HCT116 (cell line): ENCODE measurements around the gene EDNRA.

Experiments used
- ATF3 ChIP-seq: IDR thresholded peaks from 2 replicates; pipeline ENCODE4 v1.6.1; 2012
- ELF1 ChIP-seq: IDR thresholded peaks from 2 replicates; pipeline ENCODE4 v1.6.1; 2012; ENCODE audit warnings: low read depth, borderline replicate concordance
- TF ChIP-seq, protein P1 (sequence below), 3 experiments: fragments of 200-600 bp in 1 of 3; sonication (generic) in 1 of 3; IDR thresholded peaks in 2 of 3; conservative IDR thresholded peaks in 1 of 3; 2 replicates each; pipeline ENCODE4 v1.5.1; 2012 to 2017; ENCODE audit warnings: low read depth in 2 of 3, low read length in 2 of 3, antibody characterized with exemption in 1 of 3, borderline replicate concordance in 1 of 3, control low read depth in 1 of 3, mild to moderate bottlenecking in 1 of 3, mixed read lengths in 1 of 3, mixed run types in 1 of 3, moderate library complexity in 1 of 3; ENCODE audit not compliant: insufficient read depth in 1 of 3

DNA sequence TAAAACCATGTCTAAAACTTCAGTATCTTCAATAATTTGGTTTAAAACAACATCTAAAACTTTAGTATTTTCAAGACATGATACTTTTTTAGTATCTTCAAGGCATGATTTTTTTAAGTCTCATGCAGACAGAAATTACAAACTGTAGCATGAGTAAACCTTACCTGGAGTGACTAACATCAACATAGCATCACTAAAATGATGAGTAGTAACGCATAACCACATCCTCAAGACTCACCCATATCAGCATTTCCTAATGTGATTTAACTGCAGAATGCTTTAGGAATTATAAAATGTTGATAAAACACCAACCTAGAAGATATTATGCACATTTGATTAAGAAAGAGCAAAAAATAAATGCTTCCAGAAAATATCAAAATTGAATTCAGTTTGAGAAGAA, 19.7 kb upstream of the EDNRA start:
- TF ChIP-seq, protein P1, sequence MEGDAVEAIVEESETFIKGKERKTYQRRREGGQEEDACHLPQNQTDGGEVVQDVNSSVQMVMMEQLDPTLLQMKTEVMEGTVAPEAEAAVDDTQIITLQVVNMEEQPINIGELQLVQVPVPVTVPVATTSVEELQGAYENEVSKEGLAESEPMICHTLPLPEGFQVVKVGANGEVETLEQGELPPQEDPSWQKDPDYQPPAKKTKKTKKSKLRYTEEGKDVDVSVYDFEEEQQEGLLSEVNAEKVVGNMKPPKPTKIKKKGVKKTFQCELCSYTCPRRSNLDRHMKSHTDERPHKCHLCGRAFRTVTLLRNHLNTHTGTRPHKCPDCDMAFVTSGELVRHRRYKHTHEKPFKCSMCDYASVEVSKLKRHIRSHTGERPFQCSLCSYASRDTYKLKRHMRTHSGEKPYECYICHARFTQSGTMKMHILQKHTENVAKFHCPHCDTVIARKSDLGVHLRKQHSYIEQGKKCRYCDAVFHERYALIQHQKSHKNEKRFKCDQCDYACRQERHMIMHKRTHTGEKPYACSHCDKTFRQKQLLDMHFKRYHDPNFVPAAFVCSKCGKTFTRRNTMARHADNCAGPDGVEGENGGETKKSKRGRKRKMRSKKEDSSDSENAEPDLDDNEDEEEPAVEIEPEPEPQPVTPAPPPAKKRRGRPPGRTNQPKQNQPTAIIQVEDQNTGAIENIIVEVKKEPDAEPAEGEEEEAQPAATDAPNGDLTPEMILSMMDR (IDR thresholded peaks at IDR 0.05 in 2 of 3, conservative IDR thresholded peaks at IDR 0.05 in 1 of 3; ENCODE audit: borderline replicate concordance in 1 of 3, insufficient read depth in 1 of 3, low read depth in 2 of 3, low read length in 2 of 3): no peak
- TF ChIP-seq ELF1 (no peak), ATF3 (no peak)
